Esophagus mucosa (tissue), 1 donor: Measurements from ENCODE around the gene RNASEL. TPM values are rescaled to one million over a fixed set of nuclear protein-coding genes. Genes with fewer than 3 reads are reported as not detected.
"Not testable (repeated sequence)": the region's sequence is repeated elsewhere in the genome, so short reads cannot be mapped to it uniquely, and the experiment has no call there.

Experiments
- ATAC-seq: fragments of 200-7000 bp; cut with Tn5 transposase; one replicate; pipeline ENCODE4 v1.9.1; 2020
- total RNA-seq: library from RNA; stranded (reverse); gene quantifications from one replicate; pipeline ENCODE4 v1.2.4, GENCODE V29; 2023
- donor health status: DM: yes; HTN: yes; CAD: no.

Gene RNASEL
- total RNA-seq, 1 donor from 2014 or later, result 6.1 TPM

DNA sequence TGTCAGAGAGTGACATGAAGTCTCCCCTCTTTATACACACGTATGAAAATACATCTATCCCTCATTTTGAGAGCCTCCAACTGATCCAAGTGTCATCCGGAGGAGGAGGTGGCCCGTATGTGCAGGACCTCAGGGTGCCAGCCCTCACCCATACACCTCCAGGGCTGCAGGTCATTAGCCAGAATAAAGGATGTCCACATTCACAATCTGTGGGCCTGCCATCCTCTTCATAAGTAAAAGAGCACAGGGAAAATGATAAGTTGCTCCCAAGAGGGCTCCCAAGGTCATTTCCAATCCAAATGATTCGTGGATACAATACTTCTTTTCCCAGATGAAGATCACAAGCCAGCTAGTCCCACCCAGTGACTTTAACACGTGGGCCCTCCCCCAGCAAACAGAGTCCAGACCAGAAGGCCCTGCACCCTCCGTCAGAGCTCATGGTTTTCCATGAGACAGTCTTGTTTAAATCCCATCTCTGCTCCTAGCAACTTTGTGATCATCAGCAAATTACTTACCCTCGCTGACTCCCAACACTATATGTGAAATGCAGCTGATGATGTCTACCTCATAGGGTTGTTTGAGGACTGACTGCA lies 28.6 kb downstream of the RNASEL start:
- no peak for ATAC-seq

DNA sequence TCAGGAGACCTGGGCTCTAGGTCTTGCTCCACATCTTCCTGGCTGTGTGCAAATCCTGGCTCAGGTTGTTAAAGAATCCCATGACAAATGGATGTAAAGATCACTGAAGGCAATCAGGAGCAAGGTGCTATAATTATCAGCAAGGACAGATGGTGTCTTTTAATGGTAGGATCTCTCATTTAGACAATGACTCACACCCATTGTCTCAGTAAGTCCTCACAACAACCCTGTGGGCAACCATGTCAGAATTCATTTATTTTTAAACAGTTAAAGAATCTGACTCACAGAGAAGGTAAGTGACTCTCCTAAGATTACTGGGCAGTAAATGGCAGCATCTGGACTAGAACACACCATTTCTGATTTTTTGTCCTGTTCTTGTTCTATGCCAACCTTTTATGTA lies 32.8 kb downstream of the RNASEL start:
- peak; percentile 66 for ATAC-seq

DNA sequence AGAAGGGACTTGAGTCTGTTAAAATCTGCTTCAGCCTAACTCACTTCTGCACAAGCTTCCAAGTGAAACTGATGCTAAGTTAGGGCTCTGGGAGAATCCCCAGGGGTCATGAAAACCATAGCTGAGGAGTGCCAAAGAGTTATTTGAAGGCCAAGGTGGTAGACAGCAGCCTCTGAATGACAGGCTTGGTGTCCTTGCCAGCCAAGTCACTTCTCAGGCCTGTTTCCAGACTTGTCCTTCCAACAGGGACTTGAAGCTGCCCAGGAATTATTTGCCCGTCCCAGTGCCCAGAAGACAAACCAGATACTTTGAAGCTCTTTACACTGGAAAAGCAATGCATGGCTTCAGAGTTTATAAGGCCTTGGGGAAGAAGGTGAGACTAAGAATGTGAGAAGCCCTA lies 33.6 kb downstream of the RNASEL start:
- ATAC-seq, result no peak

GRCh38 chr1:182552527-182552926 lies 36.5 kb downstream of the RNASEL start:
- ATAC-seq, result no peak

DNA sequence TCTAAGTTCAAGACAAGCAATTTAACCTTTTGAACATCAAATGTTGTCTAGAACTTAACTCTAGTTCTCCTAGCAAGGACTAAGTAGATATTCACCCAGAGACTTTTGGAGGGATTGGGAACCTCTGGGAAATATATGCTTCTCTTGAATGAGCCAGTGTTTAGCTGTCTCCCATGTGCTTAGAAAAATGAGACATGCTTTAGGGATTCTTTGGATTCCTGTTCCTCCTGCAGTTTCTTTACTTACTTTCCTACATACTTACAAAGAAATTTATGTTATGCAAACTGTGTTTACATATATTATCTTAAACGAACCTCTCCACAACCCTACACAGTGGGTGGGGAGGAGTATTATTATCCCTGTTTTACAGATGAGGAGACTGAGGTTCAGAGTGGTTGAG lies 39.2 kb downstream of the RNASEL start:
- no peak for ATAC-seq

GRCh38 chr1:182549346-182549745 lies 39.7 kb downstream of the RNASEL start:
- no peak for ATAC-seq

DNA sequence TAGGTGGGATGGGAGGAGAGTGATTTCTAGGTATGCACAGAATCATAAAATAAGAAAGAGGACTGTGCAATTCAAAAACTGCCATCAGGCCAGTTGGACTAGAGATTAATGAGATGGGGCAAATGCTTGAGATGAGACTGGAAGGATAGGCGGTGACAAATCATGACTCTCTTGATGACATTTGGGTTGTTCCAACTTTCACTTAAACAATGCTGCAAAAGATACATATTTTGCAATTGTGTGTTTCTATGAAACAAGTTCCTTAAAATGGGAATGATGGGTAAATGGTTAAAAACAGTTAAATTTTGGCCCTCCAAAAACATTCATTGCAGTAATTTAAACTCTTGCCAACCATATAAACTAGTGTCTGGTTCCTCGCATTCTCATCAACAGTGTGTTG lies 55.2 kb downstream of the RNASEL start:
- no peak for ATAC-seq

- not testable (repeated sequence) for ATAC-seq
Measured at GRCh38 chr1:182528206-182528605, 60.9 kb downstream of the RNASEL start.

GRCh38 chr1:182527680-182528079 lies 61.4 kb downstream of the RNASEL start:
- ATAC-seq, result no peak

DNA sequence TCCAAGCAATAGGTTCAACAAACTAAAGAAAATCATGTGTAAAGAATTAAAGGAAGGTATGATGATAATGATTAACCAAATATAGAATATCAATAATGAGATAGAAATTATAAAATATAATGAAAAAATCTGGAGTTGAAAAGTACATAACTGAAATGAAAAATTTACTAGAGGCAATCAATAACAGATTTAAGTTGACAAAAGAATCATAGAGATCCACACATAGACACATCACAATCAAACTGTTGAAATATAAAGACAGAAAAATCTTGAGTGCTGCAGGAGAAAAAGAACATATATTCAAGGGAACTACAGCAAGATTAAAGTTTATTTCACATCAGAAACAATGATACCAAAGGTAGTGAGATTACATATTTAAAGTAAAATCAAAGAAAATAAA lies 63.7 kb downstream of the RNASEL start:
- no peak for ATAC-seq

Other genes with a start within 250 kb of the RNASEL start
- gene GLUL, start 197.5 kb downstream of the RNASEL start, total RNA-seq, result 435 TPM
- gene TEDDM1, start 188.6 kb downstream of the RNASEL start, total RNA-seq, result not detected
- not detected for gene RGSL1, start 139.1 kb downstream of the RNASEL start, total RNA-seq
- gene RGS16, start 15.1 kb upstream of the RNASEL start, total RNA-seq, result 1.3 TPM
- not detected for gene RGS8, start 95.3 kb upstream of the RNASEL start, total RNA-seq
- gene NPL, start 200.5 kb upstream of the RNASEL start, total RNA-seq, result 11.5 TPM